Stomach (tissue), 9 donors: Measurements from ENCODE around the gene CARD19. TPM values are rescaled to one million over a fixed set of nuclear protein-coding genes. Genes with fewer than 3 reads are reported as not detected.
A peak's percentile ranks its signal among the peaks of the same experiment; 100 is the strongest.

Experiments used
- DNase-seq, 2 donors: peaks; one replicate each; pipeline versions ENCODE4 v3.0.0 to v3.0.0-alpha.2; 2013 to 2019
- H3K27ac ChIP-seq, 5 donors: fragments of 200-600 bp in 4 of 5; sonication (generic) in 4 of 5; one replicate each; pipeline ENCODE4 v1.5.1; 2013 to 2019; ENCODE audit warnings: mild to moderate bottlenecking in 1 of 5, moderate library complexity in 1 of 5
- H3K27me3 ChIP-seq, 3 donors: fragments of 200-600 bp; sonication (generic); one replicate each; pipeline ENCODE4 v1.5.1; 2017 to 2019; ENCODE audit warnings: mixed run types in 1 of 3
- H3K36me3 ChIP-seq, 4 donors: fragments of 200-600 bp; sonication (generic); 1 replicate in 3 of 4; 2 replicates in 1 of 4; pipeline ENCODE4 v1.5.1; 2016 to 2019
- H3K4me1 ChIP-seq, 4 donors: fragments of 200-600 bp; sonication (generic); one replicate each; pipeline ENCODE4 v1.5.1; 2016 to 2019
- H3K4me3 ChIP-seq, 4 donors: fragments of 200-600 bp; sonication (generic) in 3 of 4; one replicate each; pipeline ENCODE4 v1.5.1; 2016 to 2019; ENCODE audit warnings: mild to moderate bottlenecking in 1 of 4
- H3K9me3 ChIP-seq, 4 donors: fragments of 200-600 bp; sonication (generic); one replicate each; pipeline ENCODE4 v1.5.1; 2016 to 2019
- CTCF ChIP-seq, 7 experiments: fragments of 450-650 bp in 4 of 7; fragments of 200-600 bp in 3 of 7; sonication (generic) in 3 of 7; IDR thresholded peaks; one replicate each; pipeline ENCODE4 v1.5.1; 2016 to 2019; ENCODE audit warnings: antibody characterized with exemption in 7 of 7, control low read depth in 2 of 7, mild to moderate bottlenecking in 1 of 7
- EP300 ChIP-seq: sonication (generic); formaldehyde crosslinking; IDR thresholded peaks from one replicate; pipeline ENCODE4 v1.6.1; 2017; ENCODE audit warnings: antibody characterized with exemption
- POLR2A ChIP-seq, 4 donors: fragments of 450-650 bp; IDR thresholded peaks; one replicate each; pipeline ENCODE4 v1.6.1; 2016; ENCODE audit warnings: antibody characterized with exemption in 4 of 4, control low read depth in 2 of 4, mild to moderate bottlenecking in 1 of 4, moderate library complexity in 1 of 4
- POLR2AphosphoS5 ChIP-seq, 3 donors: sonication (generic); formaldehyde crosslinking; IDR thresholded peaks; one replicate each; pipeline ENCODE4 v1.6.1; 2016; ENCODE audit warnings: antibody characterized with exemption in 3 of 3
- WGBS, 5 donors: extraction: QIAGEN DNeasy Blood & Tissue Kit in 3 of 5; methylation state at CpG; one replicate each; pipeline versions ENCODE4 v1.1.5 to v1.1.7; 2013 to 2018; 5-methylcytosine and 5-hydroxymethylcytosine counted together
- intact Hi-C: fragments of 100-400 bp; cut with DNase I; formaldehyde crosslinking; loops from one replicate; pipeline ENCODE4 v1.15.1; 2023; ENCODE audit warnings: low total_unique reads
- polyA plus RNA-seq, 3 donors: library from polyadenylated mRNA; stranded (reverse); fragments of 200-250 nt; gene quantifications; one replicate each; pipeline ENCODE4 v1.2.3, GENCODE V29; 2013
- total RNA-seq, 5 donors: library from RNA; depleted of rRNA; stranded (reverse); fragments of >200 nt; gene quantifications; one replicate each; pipeline versions ENCODE4 v1.1.0 to v1.2.3, GENCODE V29; 2014 to 2016
- donor health status: healthy with polysubstance abuse.
- donor health status: Bipolar disorder and iron deficiency.
- donor health status: healthy.

The CARD19 gene
- total and polyA plus RNA-seq, 8 donors: 14.3 to 95.1 (median 45.6) TPM

- DNase-seq: peak; percentile 100
- intact Hi-C loops: no loop called here
- Histone ChIP-seq H3K27me3 (no peaks in the 10 kb centered on the region), H3K27ac (peak overlapping the region; percentile 71 to 98 (median 97)), H3K4me1 (peaks cover 36 to 66% (median 62%) of the 10 kb centered on the region in 4 donors), H3K36me3 (no peaks in the 10 kb centered on the region), H3K4me3 (peak overlapping the region; percentile 76 to 97 (median 88)), H3K9me3 (peaks cover 0 to 13% (median 0%) of the 10 kb centered on the region in 4 donors)
- no peak for TF ChIP-seq CTCF (IDR thresholded peaks at IDR 0.05)
- TF ChIP-seq POLR2AphosphoS5 (IDR thresholded peaks at IDR 0.05): peak; percentile 45 to 87 (median 70)
- 2 to 13% (median 5%) methylated on average over 23 to 90 of the region's 95 CpGs for WGBS, 5 donors
These were observed 549 bp upstream of the CARD19 start for GRCh38 chr9:93095205-93096130.

- WGBS, 5 donors: 8 to 12% (median 9%) methylated on average over 16 of the region's 16 CpGs
- peak in 1 of 2 donors; percentile 32 for DNase-seq
- H3K4me1 ChIP-seq: peaks cover 36 to 67% (median 62%) of the 10 kb centered on the region in 4 donors
These were observed 880 bp downstream of the CARD19 start for GRCh38 chr9:93096811-93097382.

DNA sequence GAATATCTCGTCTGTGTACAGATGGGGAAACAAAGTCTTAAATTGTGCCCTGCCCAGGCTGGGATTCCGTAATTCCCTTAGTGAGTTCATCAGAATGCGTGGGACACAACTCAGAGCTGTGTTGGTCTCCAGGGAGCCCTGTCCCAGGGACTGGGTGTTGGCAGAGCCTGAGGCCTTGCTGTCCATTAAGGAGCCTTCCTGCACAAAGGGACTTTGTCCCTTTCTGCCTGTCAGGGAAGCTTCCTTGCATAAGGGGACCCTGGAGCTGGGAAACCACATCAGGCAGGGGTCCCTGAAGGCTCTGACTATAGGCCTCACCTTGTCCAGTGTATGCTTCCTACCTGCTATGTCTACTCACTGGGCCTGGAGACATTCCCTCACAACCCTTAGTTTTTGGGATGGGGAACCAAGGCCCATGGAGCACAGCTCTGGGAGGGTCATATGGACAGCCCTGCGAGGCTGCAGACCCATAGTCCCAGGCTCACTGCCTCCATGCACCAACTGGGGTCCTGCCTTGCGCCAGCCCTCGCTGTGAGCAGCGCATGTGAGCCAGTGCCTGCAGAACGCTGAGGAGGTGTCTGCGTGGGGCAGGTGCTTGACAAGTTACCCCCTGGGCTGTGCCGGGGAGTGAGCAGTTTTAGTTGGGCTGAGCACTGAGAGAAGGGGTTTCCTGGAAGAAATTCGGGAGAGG, 1.6 kb downstream of the CARD19 start:
- TF ChIP-seq EP300 (no peak), CTCF (IDR thresholded peaks at IDR 0.05) (no peak), POLR2AphosphoS5 (IDR thresholded peaks at IDR 0.05) (no peak), POLR2A (IDR thresholded peaks at IDR 0.05) (no peak)
- Histone ChIP-seq H3K4me1 (peaks cover 36 to 65% (median 62%) of the 10 kb centered on the region in 4 donors), H3K4me3 (peak overlapping the region; percentile 7 to 92 (median 80)), H3K27ac (peak overlapping the region; percentile 91 to 98 (median 97)), H3K27me3 (no peaks in the 10 kb centered on the region), H3K9me3 (no peaks in the 10 kb centered on the region), H3K36me3 (no peaks in the 10 kb centered on the region)
- intact Hi-C loops: no loop called here
- 60 to 77% (median 69%) methylated on average over 6 to 11 of the region's 11 CpGs for WGBS, 5 donors
- peak in 1 of 2 donors; percentile 40 for DNase-seq

More at GRCh38 chr9:93096811-93097382, 880 bp downstream of the CARD19 start:
- Histone ChIP-seq H3K36me3 (no peaks in the 10 kb centered on the region), H3K27me3 (no peaks in the 10 kb centered on the region), H3K4me3 (peak overlapping the region; percentile 76 to 97 (median 88)), H3K27ac (peak overlapping the region; percentile 91 to 98 (median 97)), H3K9me3 (no peaks in the 10 kb centered on the region)
- intact Hi-C loops: no loop called here
- no peak for TF ChIP-seq CTCF (IDR thresholded peaks at IDR 0.05)
- no peak for TF ChIP-seq POLR2AphosphoS5 (IDR thresholded peaks at IDR 0.05)
- TF ChIP-seq EP300: no peak
- TF ChIP-seq POLR2A (IDR thresholded peaks at IDR 0.05): no peak
